Bronchial epithelial cell (primary cell): Measurements from ENCODE around the gene PLD1. TPM values are rescaled to one million over a fixed set of nuclear protein-coding genes. Genes with fewer than 3 reads are reported as not detected.
A peak's percentile ranks its signal among the peaks of the same experiment; 100 is the strongest.

ENCODE experiments used
- DNase-seq: peaks from one replicate; pipeline ENCODE4 v3.0.0-alpha.2; 2010; ENCODE audit warnings: low read depth
- FAIRE-seq: peaks from 2 replicates; lab custom pipeline; 2011; peaks lifted over from hg19 to GRCh38; lab: Jason Lieb, UNC
- H3K27me3 ChIP-seq: 2 replicates; pipeline ENCODE4 v1.5.1; 2011; ENCODE audit warnings: low read length; ENCODE audit not compliant: control insufficient read depth, insufficient read depth
- H3K36me3 ChIP-seq: 2 replicates; pipeline ENCODE4 v1.5.1; 2011; ENCODE audit warnings: low read length; ENCODE audit not compliant: control insufficient read depth, insufficient read depth
- H3K4me3 ChIP-seq: 2 replicates; pipeline ENCODE4 v1.5.1; 2011; ENCODE audit warnings: mild to moderate bottlenecking, low read depth, low read length, control low read depth
- total RNA-seq: library from RNA; depleted of rRNA; stranded (reverse); fragments of >200 nt; gene quantifications from 2 replicates; pipeline ENCODE4 v1.2.1, GENCODE V29; 2014
- TF ChIP-seq, protein P1 (sequence below): IDR thresholded peaks from 2 replicates; pipeline ENCODE4 v1.5.1; 2011; ENCODE audit warnings: mild to moderate bottlenecking, moderate library complexity, low read length, control low read depth, inconsistent platforms; ENCODE audit not compliant: insufficient read depth, severe bottlenecking

The PLD1 gene
- total RNA-seq, 1 donor from 2014 or later = 10.5 TPM

DNA sequence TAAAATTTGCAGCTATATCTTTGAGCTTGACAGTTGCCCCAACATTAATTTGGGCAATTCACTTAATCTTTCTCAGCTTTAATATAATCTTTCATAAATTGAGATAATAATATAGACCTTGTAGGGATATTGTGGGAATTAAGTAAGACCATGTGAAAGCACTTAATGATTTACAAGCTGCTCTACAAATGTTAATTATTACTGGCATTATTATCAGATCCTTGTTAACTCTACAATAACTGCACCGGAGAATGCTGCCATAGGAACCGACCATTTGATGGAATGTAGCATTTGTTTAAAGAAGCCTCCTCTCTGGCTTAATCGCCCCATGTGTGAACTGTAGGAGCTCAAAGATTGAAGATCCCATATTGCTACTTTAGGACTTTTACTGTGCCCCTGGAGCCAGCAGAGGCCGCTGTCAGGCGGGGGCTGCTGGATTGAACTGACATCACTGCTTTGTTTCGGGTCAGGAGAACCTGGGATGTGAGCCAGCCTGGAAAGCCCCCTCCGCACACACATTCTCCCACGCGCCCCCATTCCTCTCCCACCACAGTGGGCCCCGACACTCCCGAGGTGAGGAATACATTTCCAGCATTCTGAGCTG, 195.9 kb downstream of the PLD1 start:
- Histone ChIP-seq H3K27me3 (no peaks in the 10 kb centered on the region), H3K36me3 (peaks cover 3% of the 10 kb centered on the region), H3K4me3 (no peak overlapping the region)
- TF ChIP-seq, protein P1, sequence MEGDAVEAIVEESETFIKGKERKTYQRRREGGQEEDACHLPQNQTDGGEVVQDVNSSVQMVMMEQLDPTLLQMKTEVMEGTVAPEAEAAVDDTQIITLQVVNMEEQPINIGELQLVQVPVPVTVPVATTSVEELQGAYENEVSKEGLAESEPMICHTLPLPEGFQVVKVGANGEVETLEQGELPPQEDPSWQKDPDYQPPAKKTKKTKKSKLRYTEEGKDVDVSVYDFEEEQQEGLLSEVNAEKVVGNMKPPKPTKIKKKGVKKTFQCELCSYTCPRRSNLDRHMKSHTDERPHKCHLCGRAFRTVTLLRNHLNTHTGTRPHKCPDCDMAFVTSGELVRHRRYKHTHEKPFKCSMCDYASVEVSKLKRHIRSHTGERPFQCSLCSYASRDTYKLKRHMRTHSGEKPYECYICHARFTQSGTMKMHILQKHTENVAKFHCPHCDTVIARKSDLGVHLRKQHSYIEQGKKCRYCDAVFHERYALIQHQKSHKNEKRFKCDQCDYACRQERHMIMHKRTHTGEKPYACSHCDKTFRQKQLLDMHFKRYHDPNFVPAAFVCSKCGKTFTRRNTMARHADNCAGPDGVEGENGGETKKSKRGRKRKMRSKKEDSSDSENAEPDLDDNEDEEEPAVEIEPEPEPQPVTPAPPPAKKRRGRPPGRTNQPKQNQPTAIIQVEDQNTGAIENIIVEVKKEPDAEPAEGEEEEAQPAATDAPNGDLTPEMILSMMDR = peak; percentile 58
- DNase-seq = peak; percentile 8
- no peak for FAIRE-seq

DNA sequence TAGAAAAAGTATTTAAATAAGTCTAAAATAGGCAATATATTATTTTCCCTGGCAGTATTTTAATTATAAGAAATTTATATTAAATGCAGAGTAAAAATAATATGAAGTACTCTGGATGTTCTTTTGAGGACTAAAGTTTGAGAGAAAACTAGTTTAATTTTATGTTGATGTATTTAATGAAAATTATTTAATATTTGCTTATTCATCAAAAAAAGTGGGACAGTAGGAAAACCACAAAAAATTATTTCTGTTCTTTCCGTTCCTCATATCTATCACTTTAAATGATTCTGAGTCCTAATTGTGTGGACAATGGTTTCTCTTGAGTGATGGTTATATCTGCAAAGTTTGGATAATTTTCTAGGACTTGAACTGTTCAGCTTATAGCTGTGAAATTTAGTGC, 202.8 kb downstream of the PLD1 start:
- no peak for FAIRE-seq
- Histone ChIP-seq H3K4me3 (no peak overlapping the region), H3K27me3 (no peaks in the 10 kb centered on the region), H3K36me3 (peaks cover 2% of the 10 kb centered on the region)
- TF ChIP-seq, protein P1 = no peak
- no peak for DNase-seq

DNA sequence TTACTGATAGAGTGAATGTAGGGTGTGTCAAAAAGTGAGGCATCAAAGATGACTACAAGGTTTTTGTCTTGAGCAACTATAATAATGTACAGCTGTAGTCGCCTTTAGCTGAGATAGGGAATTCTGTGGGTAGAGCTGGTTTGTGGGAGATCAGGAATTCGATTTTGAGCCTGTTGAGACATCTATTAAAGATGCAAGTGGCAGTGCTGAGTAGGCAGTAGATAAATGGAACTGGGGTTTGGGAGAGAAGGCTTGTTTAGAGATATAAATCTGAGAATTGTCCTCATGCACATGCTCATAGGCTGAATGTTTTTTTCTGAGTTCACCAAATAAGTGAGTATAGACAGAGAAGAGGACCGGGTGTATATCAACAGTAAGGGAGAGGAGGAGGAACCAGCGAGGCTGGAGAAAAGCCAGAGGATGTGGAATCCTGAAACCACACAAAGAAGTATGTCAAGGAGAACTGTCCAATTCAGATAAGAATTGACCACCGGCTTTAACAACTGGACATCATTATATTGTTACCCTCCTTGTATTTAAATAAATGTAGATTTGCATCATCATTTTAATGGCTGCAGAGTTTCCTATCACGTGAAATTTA, 204.0 kb downstream of the PLD1 start:
- Histone ChIP-seq H3K36me3 (no peaks in the 10 kb centered on the region), H3K27me3 (no peaks in the 10 kb centered on the region), H3K4me3 (no peak overlapping the region)
- no peak for FAIRE-seq
- TF ChIP-seq, protein P1 = no peak
- no peak for DNase-seq

DNA sequence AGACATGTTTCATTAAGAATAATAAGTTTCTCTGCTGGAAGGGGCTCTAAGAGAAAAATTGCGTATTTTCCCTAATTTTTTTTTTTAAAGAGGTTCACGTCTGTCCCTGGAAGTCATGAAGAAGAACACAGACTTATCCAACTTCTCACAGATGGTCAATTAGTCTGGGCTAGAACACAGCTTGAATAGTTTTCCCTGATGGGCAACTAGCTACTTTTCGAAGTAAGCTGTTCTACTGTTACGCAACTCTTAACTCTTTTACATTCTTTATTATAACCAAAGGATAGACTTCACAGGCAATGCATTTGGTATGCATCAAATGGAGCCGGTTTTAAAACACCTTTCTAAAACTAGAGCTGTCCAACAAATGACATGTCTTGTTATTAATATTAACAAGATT, 205.9 kb downstream of the PLD1 start:
- Histone ChIP-seq H3K36me3 (no peaks in the 10 kb centered on the region), H3K27me3 (no peaks in the 10 kb centered on the region), H3K4me3 (no peak overlapping the region)
- FAIRE-seq (no peak), DNase-seq (no peak)
- TF ChIP-seq, protein P1 = no peak

DNA sequence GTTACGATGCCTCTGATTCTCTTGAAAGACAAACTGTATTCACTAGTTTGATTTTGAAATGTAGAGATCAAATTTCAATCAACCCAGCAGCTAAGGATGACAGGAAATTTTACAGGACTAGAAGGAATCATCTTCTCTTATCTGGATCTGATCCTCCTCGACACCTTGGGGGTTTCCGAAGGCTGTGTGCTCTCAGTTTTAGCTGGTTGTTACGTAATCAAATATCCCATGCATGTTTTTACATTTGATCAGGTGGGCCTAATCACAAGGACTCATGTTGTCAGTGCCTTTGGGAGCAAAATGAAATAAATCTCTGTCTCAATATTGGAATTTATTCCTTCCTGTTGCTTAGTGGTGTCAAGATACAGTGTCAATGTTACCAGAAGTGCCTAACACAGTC, 208.2 kb downstream of the PLD1 start:
- TF ChIP-seq, protein P1 = no peak
- no peaks in the 10 kb centered on the region for H3K27me3 ChIP-seq
- no peaks in the 10 kb centered on the region for H3K36me3 ChIP-seq
- no peak for DNase-seq
- no peak overlapping the region for H3K4me3 ChIP-seq
- no peak for FAIRE-seq
